GM19023 (cell line): ENCODE measurements around the gene MTAP.

Experiments used
- ATAC-seq: cut with Tn5 transposase; IDR thresholded peaks from one replicate; pipeline ENCODE4 v1.9.1; 2021; ENCODE audit warnings: mild to moderate bottlenecking, moderate library complexity; ENCODE audit not compliant: unreplicated experiment

Gene MTAP

GRCh38 chr9:21841133-21841532, 38.7 kb downstream of the MTAP start:
- ATAC-seq: no peak

GRCh38 chr9:21848615-21849014, 46.2 kb downstream of the MTAP start:
- ATAC-seq: no peak

GRCh38 chr9:21852754-21853153, 50.3 kb downstream of the MTAP start:
- ATAC-seq: peak; percentile 99

GRCh38 chr9:21853414-21853813, 51.0 kb downstream of the MTAP start:
- no peak for ATAC-seq

- ATAC-seq: no peak
Measured at GRCh38 chr9:21854119-21854518, 51.7 kb downstream of the MTAP start.

GRCh38 chr9:21854594-21854993, 52.2 kb downstream of the MTAP start:
- no peak for ATAC-seq

- no peak for ATAC-seq
Measured at GRCh38 chr9:21856301-21857094, 54.1 kb downstream of the MTAP start.

GRCh38 chr9:21862871-21863270, 60.4 kb downstream of the MTAP start:
- no peak for ATAC-seq

GRCh38 chr9:21864505-21864904, 62.1 kb downstream of the MTAP start:
- no peak for ATAC-seq

- no peak for ATAC-seq
Measured at GRCh38 chr9:21866302-21866701, 63.9 kb downstream of the MTAP start.

- ATAC-seq: no peak
Measured at GRCh38 chr9:21871256-21871975, 69.0 kb downstream of the MTAP start.

GRCh38 chr9:21872696-21873095, 70.3 kb downstream of the MTAP start:
- ATAC-seq: no peak

GRCh38 chr9:21873540-21874221, 71.2 kb downstream of the MTAP start:
- ATAC-seq: no peak

GRCh38 chr9:21875893-21876292, 73.5 kb downstream of the MTAP start:
- no peak for ATAC-seq

GRCh38 chr9:21883642-21884041, 81.2 kb downstream of the MTAP start:
- ATAC-seq: no peak

GRCh38 chr9:21889673-21890072, 87.2 kb downstream of the MTAP start:
- no peak for ATAC-seq

GRCh38 chr9:21890696-21891095, 88.3 kb downstream of the MTAP start:
- ATAC-seq: no peak

GRCh38 chr9:21901546-21901945, 99.1 kb downstream of the MTAP start:
- ATAC-seq: no peak

- ATAC-seq: no peak
Measured at GRCh38 chr9:21902136-21902535, 99.7 kb downstream of the MTAP start.

GRCh38 chr9:21903380-21903965, 101.0 kb downstream of the MTAP start:
- ATAC-seq: no peak

GRCh38 chr9:21904371-21904770, 101.9 kb downstream of the MTAP start:
- no peak for ATAC-seq
